ENCODE measurements around the gene EPB41L2.

Gene EPB41L2

DNA sequence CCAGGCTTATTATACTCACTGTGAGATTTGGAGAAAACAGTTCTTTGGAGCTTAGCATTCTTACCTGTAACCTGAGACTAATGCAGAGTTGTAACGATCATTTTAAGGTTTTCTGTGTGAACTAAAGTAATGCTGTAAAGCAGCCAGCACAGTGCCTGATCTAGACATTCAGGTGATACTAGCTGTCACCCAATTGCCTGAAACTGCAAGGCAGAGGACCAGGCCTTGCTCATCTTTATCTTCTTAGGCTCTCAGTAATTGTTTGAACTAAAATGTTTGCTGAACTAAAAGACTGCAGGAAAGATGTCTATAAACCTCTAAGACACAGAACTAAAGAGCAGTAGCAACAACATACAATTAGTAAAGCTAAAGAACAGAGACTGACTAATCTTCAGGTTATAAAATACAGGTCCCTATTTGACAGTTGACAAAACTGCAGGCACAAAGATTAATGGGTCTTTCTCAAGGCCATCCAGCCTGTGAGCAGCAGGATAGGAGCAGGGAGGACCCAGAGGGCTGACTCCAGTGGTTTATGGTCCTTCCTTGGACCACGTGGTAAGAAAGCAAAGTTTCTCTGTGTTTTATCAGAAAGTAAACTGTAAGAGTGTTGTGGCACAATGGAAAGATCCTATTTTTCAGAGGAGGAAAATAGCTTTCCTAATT lies 204.4 kb downstream of the EPB41L2 start:
- Histone ChIP-seq H3K4me3 (replicated peaks; ENCODE audit: low read depth, low read length) (no peak overlapping the region), H3K36me3 (ENCODE audit: control insufficient read depth, insufficient read depth, low read length) (no peaks in the 10 kb centered on the region), H3K27me3 (replicated peaks; ENCODE audit: control insufficient read depth, insufficient read depth, low read length) (no peaks in the 10 kb centered on the region)
- TF ChIP-seq CTCF (IDR thresholded peaks at IDR 0.05; ENCODE audit: insufficient read depth, low read length, poor library complexity, severe bottlenecking): no peak
- DNase-seq (ENCODE audit: extremely low read depth, insufficient read length): no peak

GRCh38 chr6:130858054-130858453 lies 205.0 kb downstream of the EPB41L2 start:
- no peak overlapping the region for H3K4me3 ChIP-seq (replicated peaks; ENCODE audit: low read depth, low read length)
- no peaks in the 10 kb centered on the region for H3K36me3 ChIP-seq (ENCODE audit: control insufficient read depth, insufficient read depth, low read length)
- H3K27me3 ChIP-seq (replicated peaks; ENCODE audit: control insufficient read depth, insufficient read depth, low read length): no peaks in the 10 kb centered on the region
- TF ChIP-seq CTCF (IDR thresholded peaks at IDR 0.05; ENCODE audit: insufficient read depth, low read length, poor library complexity, severe bottlenecking): no peak
- no peak for DNase-seq (ENCODE audit: extremely low read depth, insufficient read length)

DNA sequence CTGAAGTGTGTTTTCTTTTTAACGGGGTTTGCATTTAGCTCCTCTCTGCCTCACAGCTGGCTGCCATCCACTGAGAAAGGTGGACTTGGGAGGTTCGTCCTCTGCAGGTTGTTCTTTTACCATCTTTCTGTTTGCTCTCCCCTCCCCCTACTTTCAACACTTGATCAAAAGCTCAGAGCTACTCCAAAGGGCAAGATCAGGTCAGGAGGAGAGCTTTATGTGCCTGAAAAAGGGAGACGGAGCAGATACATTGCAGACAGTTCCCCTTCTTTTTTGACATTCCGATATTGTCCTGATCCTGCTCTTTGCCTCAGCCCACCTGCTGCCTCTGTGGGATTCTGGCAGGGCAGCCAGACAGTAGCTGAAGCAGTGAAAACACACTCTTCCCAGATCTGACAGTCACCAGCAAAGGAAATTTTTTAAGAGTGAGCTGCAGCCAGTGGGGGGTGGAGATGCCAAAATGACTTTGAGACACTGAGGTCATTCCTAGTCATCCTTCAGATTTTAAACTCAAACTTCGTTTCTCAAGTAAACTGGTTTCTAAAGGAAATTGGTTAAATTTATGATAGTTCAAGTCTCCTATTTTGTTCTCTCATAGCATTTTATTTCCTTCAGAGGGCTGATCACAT lies 209.4 kb downstream of the EPB41L2 start:
- no peaks in the 10 kb centered on the region for H3K36me3 ChIP-seq (ENCODE audit: control insufficient read depth, insufficient read depth, low read length)
- DNase-seq (ENCODE audit: extremely low read depth, insufficient read length): no peak
- TF ChIP-seq CTCF (IDR thresholded peaks at IDR 0.05; ENCODE audit: insufficient read depth, low read length, poor library complexity, severe bottlenecking): no peak
- no peaks in the 10 kb centered on the region for H3K27me3 ChIP-seq (replicated peaks; ENCODE audit: control insufficient read depth, insufficient read depth, low read length)
- no peak overlapping the region for H3K4me3 ChIP-seq (replicated peaks; ENCODE audit: low read depth, low read length)

DNA sequence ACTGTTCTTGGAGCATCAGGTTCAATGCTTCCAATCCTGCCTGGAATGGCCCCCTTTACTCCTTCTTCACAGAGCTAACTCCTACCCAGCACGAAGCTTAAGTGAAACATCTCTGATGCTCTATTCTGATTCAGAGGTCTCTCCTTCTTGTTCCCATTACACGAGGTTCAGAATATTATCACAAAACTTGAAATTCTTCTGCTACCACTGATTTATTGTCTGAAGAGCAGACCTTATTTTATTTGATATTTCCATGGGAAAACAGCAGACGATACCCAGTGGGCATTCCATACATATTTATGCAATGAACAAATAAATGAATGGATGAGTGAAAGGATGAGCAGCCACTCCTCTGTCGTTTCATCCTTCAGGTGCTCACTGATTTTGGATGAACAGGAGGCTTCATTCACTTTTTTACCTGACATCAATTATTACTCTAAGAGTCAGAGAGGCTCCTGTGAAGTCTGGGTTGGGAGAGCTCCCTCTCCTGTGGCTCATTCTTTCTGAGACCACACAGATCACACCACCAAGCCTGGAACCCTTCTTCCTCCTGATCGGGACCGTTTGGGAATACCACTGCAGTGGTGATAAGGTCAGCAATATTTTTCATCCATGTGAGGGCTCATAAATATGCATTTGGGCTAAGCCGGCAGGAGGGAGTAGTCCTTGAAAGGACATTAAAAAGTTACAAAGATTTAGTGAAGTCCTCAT lies 210.0 kb downstream of the EPB41L2 start:
- no peak for DNase-seq (ENCODE audit: extremely low read depth, insufficient read length)
- Histone ChIP-seq H3K36me3 (ENCODE audit: control insufficient read depth, insufficient read depth, low read length) (no peaks in the 10 kb centered on the region), H3K27me3 (replicated peaks; ENCODE audit: control insufficient read depth, insufficient read depth, low read length) (no peaks in the 10 kb centered on the region), H3K4me3 (replicated peaks; ENCODE audit: low read depth, low read length) (no peak overlapping the region)
- no peak for TF ChIP-seq CTCF (IDR thresholded peaks at IDR 0.05; ENCODE audit: insufficient read depth, low read length, poor library complexity, severe bottlenecking)

DNA sequence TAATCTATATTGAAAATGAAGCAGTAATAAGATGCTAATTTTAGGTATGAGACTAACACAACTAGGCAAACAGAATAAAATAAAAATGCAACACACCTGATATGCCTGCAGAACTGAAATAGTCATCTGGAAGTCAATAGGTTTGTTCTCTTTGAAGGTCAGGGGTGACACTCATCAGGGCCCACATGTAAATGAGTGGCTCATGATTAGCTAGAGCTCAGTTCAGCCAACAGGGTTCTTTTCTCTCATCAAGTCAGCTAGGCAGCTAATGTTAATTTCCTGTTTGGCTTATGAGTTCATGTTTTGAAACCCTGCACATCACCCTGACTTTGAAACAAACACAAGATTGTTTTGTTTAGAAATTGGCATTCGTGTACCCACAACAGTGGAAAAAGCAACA lies 212.0 kb downstream of the EPB41L2 start:
- TF ChIP-seq CTCF (IDR thresholded peaks at IDR 0.05; ENCODE audit: insufficient read depth, low read length, poor library complexity, severe bottlenecking): no peak
- Histone ChIP-seq H3K36me3 (ENCODE audit: control insufficient read depth, insufficient read depth, low read length) (no peaks in the 10 kb centered on the region), H3K4me3 (replicated peaks; ENCODE audit: low read depth, low read length) (no peak overlapping the region), H3K27me3 (replicated peaks; ENCODE audit: control insufficient read depth, insufficient read depth, low read length) (no peaks in the 10 kb centered on the region)
- DNase-seq (ENCODE audit: extremely low read depth, insufficient read length): no peak

All from GM06990 (cell line).